K562 (cell line): Measurements from ENCODE around the gene TRAIP. TPM values are rescaled to one million over a fixed set of nuclear protein-coding genes. Genes with fewer than 3 reads are reported as not detected.

ENCODE experiments used
- CEBPG ChIP-seq, 3 experiments: fragments of 200-800 bp in 1 of 3; sonication (Bioruptor generic) in 1 of 3; sonication (generic) in 1 of 3; formaldehyde crosslinking in 1 of 3; IDR thresholded peaks in 2 of 3; conservative IDR thresholded peaks in 1 of 3; 2 replicates each; pipeline versions ENCODE4 v1.6.1 to v1.8.0; 2016 to 2022; ENCODE audit warnings: missing compliant biosample characterization in 2 of 3, missing genetic modification characterization in 2 of 3, mild to moderate bottlenecking in 1 of 3, missing genetic modification reagents in 1 of 3
- GABPA ChIP-seq: fragments of 200-800 bp; sonication (Bioruptor generic); conservative IDR thresholded peaks from 2 replicates; pipeline ENCODE4 v1.6.1; 2016; ENCODE audit warnings: low read depth, missing genetic modification characterization, missing compliant biosample characterization
- NR2C2 ChIP-seq, 2 experiments: fragments of 200-800 bp in 1 of 2; sonication (Bioruptor generic) in 1 of 2; sonication (generic) in 1 of 2; formaldehyde crosslinking in 1 of 2; IDR thresholded peaks; 2 replicates each; pipeline versions ENCODE4 v1.6.1 to v1.8.0; 2016 to 2022; ENCODE audit warnings: mild to moderate bottlenecking in 1 of 2, missing compliant biosample characterization in 1 of 2, missing genetic modification characterization in 1 of 2, missing genetic modification reagents in 1 of 2
- POLR2AphosphoS5 ChIP-seq: IDR thresholded peaks from 2 replicates; pipeline ENCODE4 v1.6.1; 2011; ENCODE audit warnings: mild to moderate bottlenecking, low read depth, low read length, moderate library complexity; ENCODE audit not compliant: control insufficient read depth, insufficient read depth
- RBBP5 ChIP-seq: fragments of 200-600 bp; sonication (generic); IDR thresholded peaks from 2 replicates; pipeline ENCODE4 v1.6.1; 2012; ENCODE audit warnings: borderline replicate concordance, mild to moderate bottlenecking, low read length, control low read depth, inconsistent platforms; ENCODE audit not compliant: insufficient read depth, poor library complexity, severe bottlenecking
- RBFOX2 ChIP-seq: fragments of 200-400 bp; formaldehyde crosslinking; IDR thresholded peaks from 2 replicates; pipeline ENCODE4 v1.6.1; 2017; ENCODE audit warnings: low read depth, mild to moderate bottlenecking, low read length, moderate library complexity
- polyA plus RNA-seq, 8 experiments: library from polyadenylated mRNA; depleted of rRNA in 4 of 8; stranded (reverse) in 5 of 8; unstranded in 3 of 8; fragments of >200 nt; fragmentation: Nextera tagmentation in 2 of 8; fragmentation: Illumina TruSeq in 1 of 8; extraction: Ambion mirVana in 2 of 8; extraction: Trizol in 1 of 8; gene quantifications; 2 replicates each; pipeline versions ENCODE4 v1.2.1 to v1.2.3, GENCODE V29; 2011 to 2014; ENCODE audit warnings: inconsistent platforms in 1 of 8, missing spikeins in 1 of 8
- total RNA-seq, 7 experiments: library from RNA; depleted of rRNA in 6 of 7; stranded (reverse); fragments of >200 nt in 6 of 7; fragmentation: Illumina TruSeq in 2 of 7; extraction: Trizol in 2 of 7; gene quantifications; 2 replicates each; pipeline versions ENCODE4 v1.2.1 to v1.2.3, GENCODE V29; 2011 to 2021; ENCODE audit warnings: low replicate concordance in 1 of 7
- TF ChIP-seq, protein P1 (sequence below): sonication (generic); formaldehyde crosslinking; IDR thresholded peaks from 2 replicates; pipeline ENCODE4 v1.9.0; 2022; ENCODE audit warnings: mild to moderate bottlenecking, missing genetic modification reagents

Gene TRAIP
- total and polyA plus RNA-seq, 9 of the 15 experiments (the other 6 are each of a cell fraction or from before 2014, with no cell fraction given): 14.3 to 38.6 (median 21.2) TPM

DNA sequence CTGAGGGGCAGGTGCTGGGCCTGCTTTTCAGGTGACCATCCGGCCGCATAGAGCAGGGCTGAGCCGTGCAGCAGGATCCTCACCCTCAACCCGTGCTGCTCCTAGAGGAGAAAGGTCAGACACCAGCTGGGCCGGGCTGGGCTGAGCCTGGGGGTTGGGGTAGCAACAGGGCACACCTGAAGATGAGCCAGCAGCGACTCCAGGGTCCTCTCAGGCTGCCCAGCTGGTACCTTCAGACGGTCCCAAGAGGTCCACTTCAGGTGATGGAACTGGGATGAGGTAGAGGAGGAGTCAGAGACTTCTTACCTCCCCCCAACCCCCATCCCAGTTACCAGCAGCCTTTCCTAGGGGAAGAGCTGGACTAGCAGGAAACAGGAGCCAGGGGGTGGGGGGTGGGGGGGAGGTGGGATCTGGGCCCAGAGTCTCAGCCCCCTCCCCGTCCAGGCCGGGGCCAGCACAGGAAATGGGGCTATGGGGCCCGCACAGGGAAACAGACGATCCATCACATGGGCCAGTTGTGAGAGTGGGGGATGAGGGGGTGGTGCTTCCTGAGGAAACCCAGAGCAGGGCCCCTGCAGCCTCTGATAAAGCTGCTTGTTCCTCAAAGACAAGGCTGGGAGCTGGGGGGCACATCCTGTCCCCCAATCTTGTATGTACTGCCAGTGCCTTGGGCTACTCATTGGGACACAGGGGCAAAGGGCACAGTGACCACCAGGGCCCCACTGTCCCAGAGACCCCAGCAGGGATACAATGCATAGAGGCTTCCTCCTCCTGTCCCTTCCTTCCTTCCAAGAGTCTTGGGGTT lies 50.3 kb downstream of the TRAIP start (continued):
- TF ChIP-seq RBFOX2 (peak; percentile 41; the same call in 1 of the 2 replicates), CEBPG (CRISPR knock-in tag; IDR thresholded peaks at IDR 0.05) (no peak), CEBPG (tag; conservative IDR thresholded peaks at IDR 0.05 in 1 of 2, IDR thresholded peaks at IDR 0.05 in 1 of 2) (no peak), POLR2AphosphoS5 (peak; percentile 57; the same call in 1 of the 2 replicates), NR2C2 (CRISPR knock-in tag; IDR thresholded peaks at IDR 0.05) (no peak), NR2C2 (tag; IDR thresholded peaks at IDR 0.05) (peak; percentile 11; the same call in 1 of the 2 replicates), RBBP5 (no peak), GABPA (tag) (0 out of 2 replicates have a peak, but pooled peaks have one; percentile 47)
- TF ChIP-seq, protein P1, sequence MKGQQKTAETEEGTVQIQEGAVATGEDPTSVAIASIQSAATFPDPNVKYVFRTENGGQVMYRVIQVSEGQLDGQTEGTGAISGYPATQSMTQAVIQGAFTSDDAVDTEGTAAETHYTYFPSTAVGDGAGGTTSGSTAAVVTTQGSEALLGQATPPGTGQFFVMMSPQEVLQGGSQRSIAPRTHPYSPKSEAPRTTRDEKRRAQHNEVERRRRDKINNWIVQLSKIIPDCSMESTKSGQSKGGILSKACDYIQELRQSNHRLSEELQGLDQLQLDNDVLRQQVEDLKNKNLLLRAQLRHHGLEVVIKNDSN (CRISPR knock-in tag): 0 out of 2 replicates have a peak, but pooled peaks have one; percentile 20
